ENCODE data around the gene ADAR.

ADAR gene

GRCh38 chr1:154550657-154551056 lies 57.3 kb downstream of the ADAR start:
- Histone ChIP-seq H3K36me3 (ENCODE audit: control insufficient read depth, insufficient read depth, low read length) (no peaks in the 10 kb centered on the region), H2AFZ (no peak overlapping the region), H3K4me1 (no peaks in the 10 kb centered on the region), H3K27me3 (ENCODE audit: control insufficient read depth, insufficient read depth, low read length) (no peaks in the 10 kb centered on the region), H3K4me2 (ENCODE audit: low read length) (no peak overlapping the region), H3K27ac (no peak overlapping the region), H3K79me2 (no peaks in the 10 kb centered on the region), H3K4me3 (ENCODE audit: low read depth, low read length) (no peak overlapping the region), H3K9me3 (ENCODE audit: control insufficient read depth, low read length) (no peaks in the 10 kb centered on the region), H3K9ac (no peak overlapping the region)
- no peak for TF ChIP-seq CTCF (IDR thresholded peaks at IDR 0.05)

- H3K4me3 ChIP-seq (ENCODE audit: low read depth, low read length): no peak overlapping the region
Observed at GRCh38 chr1:154550070-154550469, 57.9 kb downstream of the ADAR start.

GRCh38 chr1:154549202-154549770 lies 58.7 kb downstream of the ADAR start:
- no peak overlapping the region for H3K4me2 ChIP-seq (ENCODE audit: low read length)
- no peaks in the 10 kb centered on the region for H3K79me2 ChIP-seq
- H3K9me3 ChIP-seq (ENCODE audit: control insufficient read depth, low read length): no peaks in the 10 kb centered on the region
- H3K36me3 ChIP-seq (ENCODE audit: control insufficient read depth, insufficient read depth, low read length): no peaks in the 10 kb centered on the region
- no peak overlapping the region for H3K9ac ChIP-seq
- no peak overlapping the region for H2AFZ ChIP-seq
- H3K4me3 ChIP-seq (ENCODE audit: low read depth, low read length): no peak overlapping the region
- TF ChIP-seq CTCF (IDR thresholded peaks at IDR 0.05): no peak
- no peak overlapping the region for H3K27ac ChIP-seq
- H3K4me1 ChIP-seq: no peaks in the 10 kb centered on the region
- no peaks in the 10 kb centered on the region for H3K27me3 ChIP-seq (ENCODE audit: control insufficient read depth, insufficient read depth, low read length)

More at GRCh38 chr1:154550070-154550469, 57.9 kb downstream of the ADAR start:
- Histone ChIP-seq H3K27me3 (ENCODE audit: control insufficient read depth, insufficient read depth, low read length) (no peaks in the 10 kb centered on the region), H3K27ac (no peak overlapping the region), H3K4me1 (no peaks in the 10 kb centered on the region), H3K9me3 (ENCODE audit: control insufficient read depth, low read length) (no peaks in the 10 kb centered on the region), H3K79me2 (no peaks in the 10 kb centered on the region), H2AFZ (no peak overlapping the region), H3K4me2 (ENCODE audit: low read length) (no peak overlapping the region), H3K9ac (no peak overlapping the region), H3K36me3 (ENCODE audit: control insufficient read depth, insufficient read depth, low read length) (no peaks in the 10 kb centered on the region)
- no peak for TF ChIP-seq CTCF (IDR thresholded peaks at IDR 0.05)

- Histone ChIP-seq H3K4me2 (ENCODE audit: low read length) (no peak overlapping the region), H3K27ac (no peak overlapping the region), H3K36me3 (ENCODE audit: control insufficient read depth, insufficient read depth, low read length) (no peaks in the 10 kb centered on the region), H2AFZ (no peak overlapping the region), H3K9me3 (ENCODE audit: control insufficient read depth, low read length) (no peaks in the 10 kb centered on the region), H3K9ac (no peak overlapping the region), H3K4me1 (no peaks in the 10 kb centered on the region), H3K27me3 (ENCODE audit: control insufficient read depth, insufficient read depth, low read length) (no peaks in the 10 kb centered on the region), H3K79me2 (no peaks in the 10 kb centered on the region), H3K4me3 (ENCODE audit: low read depth, low read length) (no peak overlapping the region)
- TF ChIP-seq CTCF (IDR thresholded peaks at IDR 0.05): no peak
Observed at GRCh38 chr1:154548028-154548427, 60.0 kb downstream of the ADAR start.

GRCh38 chr1:154547105-154547732 lies 60.8 kb downstream of the ADAR start:
- no peak overlapping the region for H3K27ac ChIP-seq
- no peaks in the 10 kb centered on the region for H3K27me3 ChIP-seq (ENCODE audit: control insufficient read depth, insufficient read depth, low read length)
- no peaks in the 10 kb centered on the region for H3K4me1 ChIP-seq
- H3K36me3 ChIP-seq (ENCODE audit: control insufficient read depth, insufficient read depth, low read length): no peaks in the 10 kb centered on the region
- H3K9me3 ChIP-seq (ENCODE audit: control insufficient read depth, low read length): no peaks in the 10 kb centered on the region
- no peak overlapping the region for H2AFZ ChIP-seq
- no peak overlapping the region for H3K4me2 ChIP-seq (ENCODE audit: low read length)
- no peak for TF ChIP-seq CTCF (IDR thresholded peaks at IDR 0.05)
- no peak overlapping the region for H3K4me3 ChIP-seq (ENCODE audit: low read depth, low read length)
- no peaks in the 10 kb centered on the region for H3K79me2 ChIP-seq
- H3K9ac ChIP-seq: no peak overlapping the region
